Measurements from ENCODE around the gene SSC4D.
"Not testable (repeated sequence)": the region's sequence is repeated elsewhere in the genome, so short reads cannot be mapped to it uniquely, and the experiment has no call there.

Gene SSC4D

GRCh38 chr7:76409537-76409936 lies at the start of gene SSC4D:
Gene SSC4D, minus strand, starts transcription at chr7:76409697. Its CDS starts 5,258 bp downstream, at chr7:76404439.
- Histone ChIP-seq H3K36me3 (ENCODE audit: control insufficient read depth in 2 of 2, insufficient read depth in 2 of 2, low read length in 2 of 2) (no peaks in the 10 kb centered on the region), H3K27ac (ENCODE audit: low read depth in 2 of 2, low read length in 2 of 2) (no peak within 1 kb of the TSS), H3K9me3 (ENCODE audit: control insufficient read depth in 2 of 2, low read length in 2 of 2) (no peaks in the 10 kb centered on the region), H3K9ac (ENCODE audit: low read depth in 1 of 2, low read length in 2 of 2) (no peak within 1 kb of the TSS), H3K4me1 (ENCODE audit: control insufficient read depth in 2 of 2, insufficient read depth in 2 of 2, low read length in 2 of 2) (peaks cover 0 to under 1% of the 10 kb centered on the region in 2 donors), H3K27me3 (ENCODE audit: control insufficient read depth in 2 of 2, insufficient read depth in 2 of 2, low read length in 2 of 2) (no peaks in the 10 kb centered on the region), H3K4me3 (ENCODE audit: low read length in 2 of 2) (no peak within 1 kb of the TSS)

- H3K27me3 ChIP-seq (ENCODE audit: control insufficient read depth in 2 of 2, insufficient read depth in 2 of 2, low read length in 2 of 2); H3K36me3 ChIP-seq (ENCODE audit: control insufficient read depth in 2 of 2, insufficient read depth in 2 of 2, low read length in 2 of 2); H3K9ac ChIP-seq (ENCODE audit: low read depth in 1 of 2, low read length in 2 of 2); H3K4me3 ChIP-seq (ENCODE audit: low read length in 2 of 2); H3K9me3 ChIP-seq (ENCODE audit: control insufficient read depth in 2 of 2, low read length in 2 of 2); H3K4me1 ChIP-seq (ENCODE audit: control insufficient read depth in 2 of 2, insufficient read depth in 2 of 2, low read length in 2 of 2); H3K27ac ChIP-seq (ENCODE audit: low read depth in 2 of 2, low read length in 2 of 2): not testable (repeated sequence)
Measured at GRCh38 chr7:76458504-76458903, 49.0 kb upstream of the SSC4D start.

GRCh38 chr7:76457017-76457416 lies 47.5 kb upstream of the SSC4D start:
- H3K9ac ChIP-seq (ENCODE audit: low read depth in 1 of 2, low read length in 2 of 2); H3K36me3 ChIP-seq (ENCODE audit: control insufficient read depth in 2 of 2, insufficient read depth in 2 of 2, low read length in 2 of 2); H3K27me3 ChIP-seq (ENCODE audit: control insufficient read depth in 2 of 2, insufficient read depth in 2 of 2, low read length in 2 of 2); H3K27ac ChIP-seq (ENCODE audit: low read depth in 2 of 2, low read length in 2 of 2); H3K9me3 ChIP-seq (ENCODE audit: control insufficient read depth in 2 of 2, low read length in 2 of 2); H3K4me1 ChIP-seq (ENCODE audit: control insufficient read depth in 2 of 2, insufficient read depth in 2 of 2, low read length in 2 of 2); H3K4me3 ChIP-seq (ENCODE audit: low read length in 2 of 2): not testable (repeated sequence)

- H3K36me3 ChIP-seq (ENCODE audit: control insufficient read depth in 2 of 2, insufficient read depth in 2 of 2, low read length in 2 of 2); H3K27me3 ChIP-seq (ENCODE audit: control insufficient read depth in 2 of 2, insufficient read depth in 2 of 2, low read length in 2 of 2); H3K4me1 ChIP-seq (ENCODE audit: control insufficient read depth in 2 of 2, insufficient read depth in 2 of 2, low read length in 2 of 2); H3K9me3 ChIP-seq (ENCODE audit: control insufficient read depth in 2 of 2, low read length in 2 of 2); H3K9ac ChIP-seq (ENCODE audit: low read depth in 1 of 2, low read length in 2 of 2): not testable (repeated sequence)
- Histone ChIP-seq H3K4me3 (ENCODE audit: low read length in 2 of 2) (peak overlapping the region in 1 of 2 donors; percentile 42), H3K27ac (ENCODE audit: low read depth in 2 of 2, low read length in 2 of 2) (peak overlapping the region; percentile 61 to 68)
Measured at GRCh38 chr7:76445577-76446008, 36.1 kb upstream of the SSC4D start.

GRCh38 chr7:76443846-76444245 lies 34.3 kb upstream of the SSC4D start:
- H3K36me3 ChIP-seq (ENCODE audit: control insufficient read depth in 2 of 2, insufficient read depth in 2 of 2, low read length in 2 of 2); H3K9me3 ChIP-seq (ENCODE audit: control insufficient read depth in 2 of 2, low read length in 2 of 2); H3K27me3 ChIP-seq (ENCODE audit: control insufficient read depth in 2 of 2, insufficient read depth in 2 of 2, low read length in 2 of 2); H3K27ac ChIP-seq (ENCODE audit: low read depth in 2 of 2, low read length in 2 of 2); H3K9ac ChIP-seq (ENCODE audit: low read depth in 1 of 2, low read length in 2 of 2); H3K4me3 ChIP-seq (ENCODE audit: low read length in 2 of 2); H3K4me1 ChIP-seq (ENCODE audit: control insufficient read depth in 2 of 2, insufficient read depth in 2 of 2, low read length in 2 of 2): not testable (repeated sequence)

GRCh38 chr7:76442664-76443446 lies 33.4 kb upstream of the SSC4D start:
- not testable (repeated sequence) for H3K27me3 ChIP-seq (ENCODE audit: control insufficient read depth in 2 of 2, insufficient read depth in 2 of 2, low read length in 2 of 2); H3K4me3 ChIP-seq (ENCODE audit: low read length in 2 of 2); H3K36me3 ChIP-seq (ENCODE audit: control insufficient read depth in 2 of 2, insufficient read depth in 2 of 2, low read length in 2 of 2); H3K9me3 ChIP-seq (ENCODE audit: control insufficient read depth in 2 of 2, low read length in 2 of 2); H3K9ac ChIP-seq (ENCODE audit: low read depth in 1 of 2, low read length in 2 of 2); H3K4me1 ChIP-seq (ENCODE audit: control insufficient read depth in 2 of 2, insufficient read depth in 2 of 2, low read length in 2 of 2); H3K27ac ChIP-seq (ENCODE audit: low read depth in 2 of 2, low read length in 2 of 2)

- H3K27ac ChIP-seq (ENCODE audit: low read depth in 2 of 2, low read length in 2 of 2); H3K27me3 ChIP-seq (ENCODE audit: control insufficient read depth in 2 of 2, insufficient read depth in 2 of 2, low read length in 2 of 2); H3K36me3 ChIP-seq (ENCODE audit: control insufficient read depth in 2 of 2, insufficient read depth in 2 of 2, low read length in 2 of 2); H3K9me3 ChIP-seq (ENCODE audit: control insufficient read depth in 2 of 2, low read length in 2 of 2); H3K4me1 ChIP-seq (ENCODE audit: control insufficient read depth in 2 of 2, insufficient read depth in 2 of 2, low read length in 2 of 2); H3K4me3 ChIP-seq (ENCODE audit: low read length in 2 of 2); H3K9ac ChIP-seq (ENCODE audit: low read depth in 1 of 2, low read length in 2 of 2): not testable (repeated sequence)
Measured at GRCh38 chr7:76441792-76442191, 32.3 kb upstream of the SSC4D start.

- not testable (repeated sequence) for H3K9ac ChIP-seq (ENCODE audit: low read depth in 1 of 2, low read length in 2 of 2)
Measured at GRCh38 chr7:76440404-76440803, 30.9 kb upstream of the SSC4D start.

GRCh38 chr7:76439120-76439888 lies 29.8 kb upstream of the SSC4D start:
- H3K9ac ChIP-seq (ENCODE audit: low read depth in 1 of 2, low read length in 2 of 2); H3K4me3 ChIP-seq (ENCODE audit: low read length in 2 of 2); H3K27ac ChIP-seq (ENCODE audit: low read depth in 2 of 2, low read length in 2 of 2); H3K27me3 ChIP-seq (ENCODE audit: control insufficient read depth in 2 of 2, insufficient read depth in 2 of 2, low read length in 2 of 2); H3K4me1 ChIP-seq (ENCODE audit: control insufficient read depth in 2 of 2, insufficient read depth in 2 of 2, low read length in 2 of 2); H3K9me3 ChIP-seq (ENCODE audit: control insufficient read depth in 2 of 2, low read length in 2 of 2); H3K36me3 ChIP-seq (ENCODE audit: control insufficient read depth in 2 of 2, insufficient read depth in 2 of 2, low read length in 2 of 2): not testable (repeated sequence)

More at GRCh38 chr7:76440404-76440803, 30.9 kb upstream of the SSC4D start:
- H3K4me1 ChIP-seq (ENCODE audit: control insufficient read depth in 2 of 2, insufficient read depth in 2 of 2, low read length in 2 of 2); H3K4me3 ChIP-seq (ENCODE audit: low read length in 2 of 2); H3K27me3 ChIP-seq (ENCODE audit: control insufficient read depth in 2 of 2, insufficient read depth in 2 of 2, low read length in 2 of 2); H3K36me3 ChIP-seq (ENCODE audit: control insufficient read depth in 2 of 2, insufficient read depth in 2 of 2, low read length in 2 of 2); H3K27ac ChIP-seq (ENCODE audit: low read depth in 2 of 2, low read length in 2 of 2); H3K9me3 ChIP-seq (ENCODE audit: control insufficient read depth in 2 of 2, low read length in 2 of 2): not testable (repeated sequence)

- H3K27me3 ChIP-seq (ENCODE audit: control insufficient read depth in 2 of 2, insufficient read depth in 2 of 2, low read length in 2 of 2); H3K9ac ChIP-seq (ENCODE audit: low read depth in 1 of 2, low read length in 2 of 2); H3K27ac ChIP-seq (ENCODE audit: low read depth in 2 of 2, low read length in 2 of 2): not testable (repeated sequence)
Measured at GRCh38 chr7:76437873-76438272, 28.4 kb upstream of the SSC4D start.

More at GRCh38 chr7:76437873-76438272, 28.4 kb upstream of the SSC4D start:
- H3K4me3 ChIP-seq (ENCODE audit: low read length in 2 of 2); H3K4me1 ChIP-seq (ENCODE audit: control insufficient read depth in 2 of 2, insufficient read depth in 2 of 2, low read length in 2 of 2); H3K36me3 ChIP-seq (ENCODE audit: control insufficient read depth in 2 of 2, insufficient read depth in 2 of 2, low read length in 2 of 2); H3K9me3 ChIP-seq (ENCODE audit: control insufficient read depth in 2 of 2, low read length in 2 of 2): not testable (repeated sequence)

Data from mucosa of rectum (tissue), 2 donors.